SK-N-SH (cell line): Measurements from ENCODE around the gene FGD2. TPM values are rescaled to one million over a fixed set of nuclear protein-coding genes. Genes with fewer than 3 reads are reported as not detected.

Experiments
- CHD2 ChIP-seq: fragments of 150-350 bp; IDR thresholded peaks from 2 replicates; pipeline ENCODE4 v1.6.1; 2018; ENCODE audit warnings: low read length; ENCODE audit not compliant: partially characterized antibody
- ELF1 ChIP-seq: IDR thresholded peaks from 2 replicates; pipeline ENCODE4 v1.4.0; 2012
- EP300 ChIP-seq, 2 experiments: IDR thresholded peaks; 2 replicates each; pipeline versions ENCODE4 v1.4.0 to v1.6.1; 2012; ENCODE audit warnings: borderline replicate concordance in 1 of 2, low read depth in 1 of 2, low read length in 1 of 2
- FOXJ3 ChIP-seq: sonication (generic); formaldehyde crosslinking; IDR thresholded peaks from 2 replicates; pipeline ENCODE4 v1.5.1; 2020; ENCODE audit warnings: mild to moderate bottlenecking, missing genetic modification reagents
- GATA2 ChIP-seq: sonication (generic); formaldehyde crosslinking; IDR thresholded peaks from 2 replicates; pipeline ENCODE4 v1.5.0; 2020; ENCODE audit warnings: mild to moderate bottlenecking, missing genetic modification reagents
- MEF2A ChIP-seq: IDR thresholded peaks from 2 replicates; pipeline ENCODE4 v1.4.0; 2012; ENCODE audit warnings: low read depth, borderline replicate concordance
- MXI1 ChIP-seq: IDR thresholded peaks from 2 replicates; pipeline ENCODE4 v1.6.1; 2012; ENCODE audit warnings: mild to moderate bottlenecking, low read depth, low read length, improper control_type of control experiment
- NFIC ChIP-seq: IDR thresholded peaks from 2 replicates; pipeline ENCODE4 v1.4.0; 2012; ENCODE audit warnings: borderline replicate concordance
- POLR2AphosphoS5 ChIP-seq: IDR thresholded peaks from 2 replicates; pipeline ENCODE4 v1.6.1; 2012; ENCODE audit warnings: low read depth, low read length
- SIN3A ChIP-seq: IDR thresholded peaks from 2 replicates; pipeline ENCODE4 v1.6.1; 2012; ENCODE audit warnings: low read depth, mild to moderate bottlenecking, low read length, moderate library complexity, borderline replicate concordance
- SMC3 ChIP-seq: IDR thresholded peaks from 2 replicates; pipeline ENCODE4 v1.6.1; 2012; ENCODE audit warnings: low read depth, low read length, improper control_type of control experiment
- TAF1 ChIP-seq: IDR thresholded peaks from 2 replicates; pipeline ENCODE4 v1.6.1; 2012; ENCODE audit warnings: low read depth, mild to moderate bottlenecking, low read length, moderate library complexity, borderline replicate concordance
- TEAD4 ChIP-seq: IDR thresholded peaks from 2 replicates; pipeline ENCODE4 v1.4.0; 2012; ENCODE audit warnings: mild to moderate bottlenecking, borderline replicate concordance; ENCODE audit not compliant: insufficient read depth
- YY1 ChIP-seq: IDR thresholded peaks from 2 replicates; pipeline ENCODE4 v1.4.0; 2012; ENCODE audit warnings: low read depth, mild to moderate bottlenecking
- polyA plus RNA-seq, 3 experiments: library from polyadenylated mRNA; depleted of rRNA; stranded (reverse); fragments of >200 nt; gene quantifications; 2 replicates each; pipeline ENCODE4 v1.2.3, GENCODE V29; 2012
- TF ChIP-seq, protein P1 (sequence below): fragments of 200-600 bp; sonication (generic); IDR thresholded peaks from 2 replicates; pipeline ENCODE4 v1.6.1; 2017; ENCODE audit warnings: antibody characterized with exemption, mild to moderate bottlenecking, moderate library complexity
- TF ChIP-seq, protein P2 (sequence below): fragments of 150-350 bp; IDR thresholded peaks from 2 replicates; pipeline ENCODE4 v1.6.1; 2016; ENCODE audit warnings: mild to moderate bottlenecking, low read depth, low read length
- TF ChIP-seq, protein P3 (sequence below): IDR thresholded peaks from 2 replicates; pipeline ENCODE4 v1.6.1; 2012; ENCODE audit warnings: mild to moderate bottlenecking, low read depth, low read length, moderate library complexity
- TF ChIP-seq, protein P4 (sequence below): fragments of 150-350 bp; IDR thresholded peaks from 2 replicates; pipeline ENCODE4 v1.6.1; 2017; ENCODE audit warnings: antibody characterized with exemption, low read length, low read depth, borderline replicate concordance
- TF ChIP-seq, protein P5 (sequence below): IDR thresholded peaks from 2 replicates; pipeline ENCODE4 v1.4.0; 2012; ENCODE audit warnings: low read depth

The FGD2 gene
- polyA plus RNA-seq, 1 of the 3 experiments (the other 2 are of a cell fraction): not detected

DNA sequence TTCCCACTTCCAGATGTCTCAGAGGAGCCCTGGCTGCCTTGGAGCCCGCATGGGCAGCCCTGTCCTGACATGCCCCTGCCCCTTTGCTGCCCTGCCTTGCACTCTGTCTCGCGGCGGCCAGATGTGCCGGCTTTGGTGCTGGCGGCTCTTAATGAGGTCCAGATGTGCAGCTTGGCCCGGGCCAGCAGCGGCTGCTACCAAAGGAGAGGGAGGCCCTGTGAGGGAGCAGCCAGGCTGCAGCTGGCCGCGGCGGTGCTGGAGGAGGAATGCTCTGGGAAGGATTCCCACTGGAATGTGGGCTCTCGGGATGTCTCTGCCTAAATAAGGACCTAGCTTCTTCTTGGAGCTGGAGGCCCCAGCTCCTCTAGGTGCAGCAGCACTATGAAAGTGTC, 72.4 kb downstream of the FGD2 start (continued):
- TF ChIP-seq, protein P1, sequence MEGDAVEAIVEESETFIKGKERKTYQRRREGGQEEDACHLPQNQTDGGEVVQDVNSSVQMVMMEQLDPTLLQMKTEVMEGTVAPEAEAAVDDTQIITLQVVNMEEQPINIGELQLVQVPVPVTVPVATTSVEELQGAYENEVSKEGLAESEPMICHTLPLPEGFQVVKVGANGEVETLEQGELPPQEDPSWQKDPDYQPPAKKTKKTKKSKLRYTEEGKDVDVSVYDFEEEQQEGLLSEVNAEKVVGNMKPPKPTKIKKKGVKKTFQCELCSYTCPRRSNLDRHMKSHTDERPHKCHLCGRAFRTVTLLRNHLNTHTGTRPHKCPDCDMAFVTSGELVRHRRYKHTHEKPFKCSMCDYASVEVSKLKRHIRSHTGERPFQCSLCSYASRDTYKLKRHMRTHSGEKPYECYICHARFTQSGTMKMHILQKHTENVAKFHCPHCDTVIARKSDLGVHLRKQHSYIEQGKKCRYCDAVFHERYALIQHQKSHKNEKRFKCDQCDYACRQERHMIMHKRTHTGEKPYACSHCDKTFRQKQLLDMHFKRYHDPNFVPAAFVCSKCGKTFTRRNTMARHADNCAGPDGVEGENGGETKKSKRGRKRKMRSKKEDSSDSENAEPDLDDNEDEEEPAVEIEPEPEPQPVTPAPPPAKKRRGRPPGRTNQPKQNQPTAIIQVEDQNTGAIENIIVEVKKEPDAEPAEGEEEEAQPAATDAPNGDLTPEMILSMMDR: no peak
- TF ChIP-seq, protein P2, sequence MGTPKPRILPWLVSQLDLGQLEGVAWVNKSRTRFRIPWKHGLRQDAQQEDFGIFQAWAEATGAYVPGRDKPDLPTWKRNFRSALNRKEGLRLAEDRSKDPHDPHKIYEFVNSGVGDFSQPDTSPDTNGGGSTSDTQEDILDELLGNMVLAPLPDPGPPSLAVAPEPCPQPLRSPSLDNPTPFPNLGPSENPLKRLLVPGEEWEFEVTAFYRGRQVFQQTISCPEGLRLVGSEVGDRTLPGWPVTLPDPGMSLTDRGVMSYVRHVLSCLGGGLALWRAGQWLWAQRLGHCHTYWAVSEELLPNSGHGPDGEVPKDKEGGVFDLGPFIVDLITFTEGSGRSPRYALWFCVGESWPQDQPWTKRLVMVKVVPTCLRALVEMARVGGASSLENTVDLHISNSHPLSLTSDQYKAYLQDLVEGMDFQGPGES: no peak
- TF ChIP-seq, protein P3, sequence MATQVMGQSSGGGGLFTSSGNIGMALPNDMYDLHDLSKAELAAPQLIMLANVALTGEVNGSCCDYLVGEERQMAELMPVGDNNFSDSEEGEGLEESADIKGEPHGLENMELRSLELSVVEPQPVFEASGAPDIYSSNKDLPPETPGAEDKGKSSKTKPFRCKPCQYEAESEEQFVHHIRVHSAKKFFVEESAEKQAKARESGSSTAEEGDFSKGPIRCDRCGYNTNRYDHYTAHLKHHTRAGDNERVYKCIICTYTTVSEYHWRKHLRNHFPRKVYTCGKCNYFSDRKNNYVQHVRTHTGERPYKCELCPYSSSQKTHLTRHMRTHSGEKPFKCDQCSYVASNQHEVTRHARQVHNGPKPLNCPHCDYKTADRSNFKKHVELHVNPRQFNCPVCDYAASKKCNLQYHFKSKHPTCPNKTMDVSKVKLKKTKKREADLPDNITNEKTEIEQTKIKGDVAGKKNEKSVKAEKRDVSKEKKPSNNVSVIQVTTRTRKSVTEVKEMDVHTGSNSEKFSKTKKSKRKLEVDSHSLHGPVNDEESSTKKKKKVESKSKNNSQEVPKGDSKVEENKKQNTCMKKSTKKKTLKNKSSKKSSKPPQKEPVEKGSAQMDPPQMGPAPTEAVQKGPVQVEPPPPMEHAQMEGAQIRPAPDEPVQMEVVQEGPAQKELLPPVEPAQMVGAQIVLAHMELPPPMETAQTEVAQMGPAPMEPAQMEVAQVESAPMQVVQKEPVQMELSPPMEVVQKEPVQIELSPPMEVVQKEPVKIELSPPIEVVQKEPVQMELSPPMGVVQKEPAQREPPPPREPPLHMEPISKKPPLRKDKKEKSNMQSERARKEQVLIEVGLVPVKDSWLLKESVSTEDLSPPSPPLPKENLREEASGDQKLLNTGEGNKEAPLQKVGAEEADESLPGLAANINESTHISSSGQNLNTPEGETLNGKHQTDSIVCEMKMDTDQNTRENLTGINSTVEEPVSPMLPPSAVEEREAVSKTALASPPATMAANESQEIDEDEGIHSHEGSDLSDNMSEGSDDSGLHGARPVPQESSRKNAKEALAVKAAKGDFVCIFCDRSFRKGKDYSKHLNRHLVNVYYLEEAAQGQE: no peak
- TF ChIP-seq TEAD4 (peak; percentile 55; the same call in 1 of the 2 replicates), CHD2 (peak; percentile 79), NFIC (peak; percentile 37; the same call in 1 of the 2 replicates), MEF2A (no peak), ELF1 (no peak), EP300 (IDR thresholded peaks at IDR 0.05; ENCODE audit: borderline replicate concordance in 1 of 2, low read depth in 1 of 2, low read length in 1 of 2) (peak; percentile 51 to 79; a peak in 2 of 4 replicates), FOXJ3 (CRISPR knock-in tag) (peak; percentile 88), YY1 (no peak), MXI1 (no peak), SIN3A (no peak), SMC3 (no peak), GATA2 (peak; percentile 57), TAF1 (no peak), POLR2AphosphoS5 (peak; percentile 63)
- TF ChIP-seq, protein P4, sequence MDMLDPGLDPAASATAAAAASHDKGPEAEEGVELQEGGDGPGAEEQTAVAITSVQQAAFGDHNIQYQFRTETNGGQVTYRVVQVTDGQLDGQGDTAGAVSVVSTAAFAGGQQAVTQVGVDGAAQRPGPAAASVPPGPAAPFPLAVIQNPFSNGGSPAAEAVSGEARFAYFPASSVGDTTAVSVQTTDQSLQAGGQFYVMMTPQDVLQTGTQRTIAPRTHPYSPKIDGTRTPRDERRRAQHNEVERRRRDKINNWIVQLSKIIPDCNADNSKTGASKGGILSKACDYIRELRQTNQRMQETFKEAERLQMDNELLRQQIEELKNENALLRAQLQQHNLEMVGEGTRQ: no peak
- TF ChIP-seq, protein P5, sequence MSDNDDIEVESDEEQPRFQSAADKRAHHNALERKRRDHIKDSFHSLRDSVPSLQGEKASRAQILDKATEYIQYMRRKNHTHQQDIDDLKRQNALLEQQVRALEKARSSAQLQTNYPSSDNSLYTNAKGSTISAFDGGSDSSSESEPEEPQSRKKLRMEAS: 0 out of 2 replicates have a peak, but pooled peaks have one; percentile 34

Other genes with a start within 250 kb of the FGD2 start
- gene CPNE5, start 166.2 kb upstream of the FGD2 start, polyA plus RNA-seq (2012; rRNA removed): 0.30 and 0.47 TPM in 2 replicates
- gene PPIL1, start 130.9 kb upstream of the FGD2 start, polyA plus RNA-seq (2012; rRNA removed): 36.6 and 48.4 TPM in 2 replicates
- 20.4 and 29.8 TPM in 2 replicates for gene C6orf89, start 119.7 kb upstream of the FGD2 start, polyA plus RNA-seq (2012; rRNA removed)
- gene PI16, start 50.9 kb upstream of the FGD2 start, polyA plus RNA-seq (2012; rRNA removed): 0.02 TPM in 1 of 2 replicates, not detected in the other
- gene MTCH1, start 19.5 kb upstream of the FGD2 start, polyA plus RNA-seq (2012; rRNA removed): 137 and 151 TPM in 2 replicates
- gene PIM1, start 164.5 kb downstream of the FGD2 start, polyA plus RNA-seq (2012; rRNA removed): 33.9 and 35.3 TPM in 2 replicates